ENCODE results near the gene CHN1.

The CHN1 gene

GRCh38 chr2:174780856-174781255 is 224.3 kb downstream of the CHN1 start:
- DNase-seq (ENCODE audit: low read depth, low spot score), result no peak
- H3K4me3 ChIP-seq (ENCODE audit: low read length), result no peak overlapping the region

DNA sequence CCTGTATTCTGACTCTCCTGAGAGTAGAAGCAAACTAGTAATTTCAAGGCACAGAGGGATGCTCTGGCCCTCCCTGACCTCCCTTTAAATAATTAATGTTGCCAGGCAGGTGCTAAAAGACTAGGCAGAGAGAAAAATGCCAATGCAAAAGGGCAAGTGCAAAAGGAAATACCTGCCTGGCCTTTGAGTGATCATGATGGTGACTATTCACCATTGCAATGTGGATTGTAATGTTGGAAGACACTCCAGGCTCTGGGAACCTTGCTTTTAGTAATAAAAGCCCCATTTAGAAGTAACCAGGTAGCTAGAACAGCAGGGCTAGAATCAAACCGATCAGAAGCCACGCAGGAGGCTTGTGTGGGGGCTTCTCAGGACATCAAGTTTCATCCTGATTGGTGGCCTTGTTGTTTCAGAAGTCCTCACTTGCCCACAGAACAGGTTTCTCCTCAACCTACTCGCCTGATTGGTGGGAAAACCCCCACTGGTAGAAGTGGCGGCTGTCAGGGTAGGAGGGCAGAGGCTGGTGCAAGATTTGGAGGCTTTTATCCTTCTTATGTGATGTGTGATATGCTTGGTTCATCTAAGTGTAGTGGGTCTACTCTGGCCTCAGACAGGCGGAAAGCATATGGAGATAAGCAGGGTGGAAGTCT is 224.9 kb downstream of the CHN1 start:
- DNase-seq (ENCODE audit: low read depth, low spot score), result no peak

DNA sequence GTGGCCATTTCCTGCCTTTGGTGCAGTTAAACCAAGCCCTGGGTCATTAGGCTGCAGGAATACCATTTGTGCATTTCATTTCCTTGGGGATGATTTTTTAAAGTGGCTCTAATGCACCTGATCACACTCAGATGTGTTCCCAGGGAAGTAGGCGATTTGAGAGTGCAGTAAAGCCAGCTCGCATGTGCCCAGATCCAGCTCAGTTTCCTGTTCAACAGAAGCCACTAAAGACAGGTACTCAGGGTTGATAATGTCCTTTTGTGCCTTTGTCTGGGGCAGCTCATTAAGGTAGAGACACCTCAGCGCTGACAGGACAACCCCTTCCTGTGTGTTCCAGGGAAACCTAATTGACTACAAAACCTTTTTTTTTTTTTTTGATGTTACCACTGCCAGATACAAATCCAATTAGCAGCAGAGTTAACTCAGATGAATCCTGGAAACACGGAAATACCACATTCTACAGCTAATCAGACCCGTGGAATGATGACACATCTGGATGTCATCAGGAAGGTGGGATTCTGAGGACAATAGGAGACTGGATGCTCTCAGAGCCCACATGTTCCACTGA is 225.7 kb downstream of the CHN1 start:
- H3K4me3 ChIP-seq (ENCODE audit: low read length), result no peak overlapping the region
- peak; percentile 42 for DNase-seq (ENCODE audit: low read depth, low spot score)

More for the DNA sequence above, 224.9 kb downstream of the CHN1 start:
- H3K4me3 ChIP-seq (ENCODE audit: low read length), result no peak overlapping the region

DNA sequence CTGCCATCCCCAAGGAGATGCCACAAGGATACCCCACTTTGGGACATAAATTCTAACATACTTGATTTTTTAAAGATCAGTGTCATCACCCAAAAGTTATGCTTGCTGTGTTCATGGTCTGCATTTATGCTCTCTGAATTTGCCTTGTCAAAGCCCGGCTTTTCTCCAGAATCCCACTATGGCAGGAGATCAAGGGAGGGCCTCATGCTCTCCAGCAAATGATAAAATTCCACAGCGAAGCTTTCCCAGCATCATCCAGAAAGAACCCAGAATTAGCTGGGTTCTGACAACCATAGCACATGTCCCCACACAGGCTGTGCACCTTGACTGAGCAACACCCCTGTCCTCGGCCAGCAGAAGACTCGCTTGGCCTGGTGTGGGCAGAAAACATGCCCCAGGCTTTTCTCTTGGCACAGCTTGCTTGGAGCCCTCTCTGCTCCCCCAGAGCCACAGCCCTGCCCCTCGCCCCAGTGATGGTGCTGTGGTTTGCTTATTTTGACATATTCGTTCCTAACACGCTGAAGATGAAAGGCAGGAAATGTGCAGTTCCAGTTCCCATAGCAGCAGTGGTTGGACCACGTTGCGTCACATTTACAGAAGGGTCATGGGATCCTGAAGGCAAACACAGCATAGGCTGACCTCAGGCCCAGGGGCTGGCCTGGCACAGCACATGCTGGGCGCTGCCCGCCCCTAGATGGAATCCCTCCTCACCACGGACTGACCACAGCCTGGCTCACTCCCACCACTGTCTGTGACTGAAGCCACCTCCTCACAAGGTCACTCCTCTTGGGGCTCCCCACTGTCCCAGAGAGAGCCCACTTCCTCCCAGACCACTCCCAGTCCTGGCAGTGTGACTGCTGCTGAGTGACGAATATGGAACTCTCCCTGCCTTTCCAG is 226.8 kb downstream of the CHN1 start:
- H3K4me3 ChIP-seq (ENCODE audit: low read length), result peak overlapping the region; percentile 30
- peak; percentile 95 for DNase-seq (ENCODE audit: low read depth, low spot score)

- no peak overlapping the region for H3K4me3 ChIP-seq (ENCODE audit: low read length)
- no peak for DNase-seq (ENCODE audit: low read depth, low spot score)
Observed at GRCh38 chr2:174777347-174778084, 227.7 kb downstream of the CHN1 start.

GRCh38 chr2:174776675-174777074 is 228.5 kb downstream of the CHN1 start:
- DNase-seq (ENCODE audit: low read depth, low spot score), result no peak
- H3K4me3 ChIP-seq (ENCODE audit: low read length), result no peak overlapping the region

DNA sequence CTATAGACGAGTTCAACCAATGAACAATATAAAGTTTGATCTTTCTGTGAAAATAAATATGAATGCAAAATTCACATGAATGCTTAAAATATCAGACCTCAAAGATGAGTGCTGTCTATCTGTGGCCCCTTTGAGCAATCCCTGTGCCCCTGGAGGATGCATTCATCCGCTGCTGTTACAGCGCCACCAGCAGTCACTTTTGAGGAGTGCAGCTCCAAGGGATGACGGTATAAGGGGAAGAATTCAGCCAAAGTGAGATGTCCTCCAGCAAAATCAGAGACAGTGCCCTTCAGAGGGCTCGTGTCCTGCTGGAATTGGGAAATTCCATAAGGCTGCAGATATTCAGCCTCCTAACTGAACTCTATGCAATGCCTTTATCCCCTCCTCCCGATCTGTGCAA is 229.0 kb downstream of the CHN1 start:
- DNase-seq (ENCODE audit: low read depth, low spot score), result no peak
- H3K4me3 ChIP-seq (ENCODE audit: low read length), result no peak overlapping the region

DNA sequence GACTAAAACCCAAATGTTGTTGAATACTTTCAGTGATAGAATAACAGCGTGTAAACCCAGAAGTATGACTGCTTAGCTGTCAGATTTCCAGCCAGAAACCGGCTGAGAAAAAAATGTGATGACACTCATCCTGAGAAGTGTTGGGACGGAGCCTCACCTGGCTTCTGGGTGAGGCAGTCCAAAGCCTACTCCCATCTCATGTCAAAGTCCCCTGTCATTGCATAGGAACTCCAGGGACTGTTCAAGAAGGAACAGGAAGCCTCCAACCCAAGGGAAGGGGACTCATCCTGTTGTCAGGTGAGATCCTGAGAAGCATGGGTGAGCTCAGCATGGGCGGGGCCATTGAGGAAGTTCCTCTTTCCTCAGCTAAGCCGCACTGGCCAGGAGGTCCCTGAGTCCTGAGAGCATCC is 229.6 kb downstream of the CHN1 start:
- DNase-seq (ENCODE audit: low read depth, low spot score), result no peak
- no peak overlapping the region for H3K4me3 ChIP-seq (ENCODE audit: low read length)

GRCh38 chr2:174774886-174775285 is 230.3 kb downstream of the CHN1 start:
- no peak overlapping the region for H3K4me3 ChIP-seq (ENCODE audit: low read length)
- no peak for DNase-seq (ENCODE audit: low read depth, low spot score)

DNA sequence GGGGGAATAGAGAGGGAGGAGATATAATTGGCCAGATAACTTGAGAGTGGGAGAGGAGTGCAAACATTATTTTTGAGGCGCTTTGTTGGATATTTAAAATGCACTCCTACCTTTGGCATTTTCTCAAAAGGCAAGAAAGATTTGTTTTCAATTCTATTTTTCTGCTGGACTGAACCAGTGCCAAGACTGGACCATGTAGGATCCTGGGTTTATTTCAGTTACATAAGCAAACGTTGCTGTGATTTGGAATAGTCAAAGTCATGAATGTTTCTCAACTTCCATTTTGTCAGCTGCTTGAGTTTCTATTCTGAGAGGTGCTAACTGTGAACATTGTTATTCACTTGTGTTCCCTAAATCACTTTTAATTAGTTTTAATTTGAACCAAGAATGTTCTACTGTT is 232.0 kb downstream of the CHN1 start:
- no peak for DNase-seq (ENCODE audit: low read depth, low spot score)
- H3K4me3 ChIP-seq (ENCODE audit: low read length), result no peak overlapping the region

- no peak for DNase-seq (ENCODE audit: low read depth, low spot score)
- H3K4me3 ChIP-seq (ENCODE audit: low read length), result no peak overlapping the region
Observed at GRCh38 chr2:174772472-174772801, 232.7 kb downstream of the CHN1 start.

- H3K4me3 ChIP-seq (ENCODE audit: low read length), result no peak overlapping the region
- DNase-seq (ENCODE audit: low read depth, low spot score), result no peak
Observed at GRCh38 chr2:174771631-174772471, 233.3 kb downstream of the CHN1 start.

DNA sequence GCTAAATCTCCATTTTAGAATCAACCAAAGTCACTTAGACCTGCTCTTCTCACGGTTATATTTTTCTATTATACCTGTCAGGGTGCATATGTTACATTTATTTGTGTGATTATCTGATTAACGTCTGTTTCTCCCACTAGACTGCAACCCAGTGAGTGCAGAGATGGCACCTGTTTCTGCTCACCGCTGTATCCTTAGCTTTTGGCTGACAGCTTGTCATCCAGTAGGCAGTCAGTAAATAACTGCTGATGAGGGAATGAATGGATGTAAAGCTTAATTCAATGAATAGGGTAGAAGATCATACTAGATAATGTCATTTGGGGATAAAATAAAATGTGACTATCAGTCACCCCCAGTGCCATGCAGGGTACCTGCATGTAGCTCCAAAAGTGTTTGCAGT is 234.0 kb downstream of the CHN1 start:
- DNase-seq (ENCODE audit: low read depth, low spot score), result no peak
- H3K4me3 ChIP-seq (ENCODE audit: low read length), result no peak overlapping the region

DNA sequence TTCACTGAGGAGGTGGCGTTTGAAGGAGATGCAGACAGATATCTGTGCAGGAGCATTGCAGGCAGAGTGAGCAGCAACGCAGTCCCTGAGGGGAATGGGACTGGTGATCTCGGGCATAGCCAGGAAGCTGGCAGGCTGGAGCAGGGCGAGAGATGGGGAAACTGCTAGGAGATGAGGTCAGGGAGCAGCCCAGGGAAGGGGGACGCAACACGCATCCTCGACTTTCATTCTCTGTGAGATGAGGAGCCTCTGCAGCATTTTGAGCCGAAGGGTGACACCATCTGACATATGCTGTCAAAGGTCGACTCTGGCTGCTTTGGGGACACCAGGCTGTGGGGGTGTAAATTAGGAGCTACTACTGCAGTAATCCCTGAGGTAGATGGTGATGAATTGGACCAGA is 236.6 kb downstream of the CHN1 start:
- DNase-seq (ENCODE audit: low read depth, low spot score), result no peak
- no peak overlapping the region for H3K4me3 ChIP-seq (ENCODE audit: low read length)

GRCh38 chr2:174766271-174766670 is 238.9 kb downstream of the CHN1 start:
- no peak overlapping the region for H3K4me3 ChIP-seq (ENCODE audit: low read length)
- no peak for DNase-seq (ENCODE audit: low read depth, low spot score)

- no peak for DNase-seq (ENCODE audit: low read depth, low spot score)
- no peak overlapping the region for H3K4me3 ChIP-seq (ENCODE audit: low read length)
Observed at GRCh38 chr2:174765576-174765975, 239.6 kb downstream of the CHN1 start.

DNA sequence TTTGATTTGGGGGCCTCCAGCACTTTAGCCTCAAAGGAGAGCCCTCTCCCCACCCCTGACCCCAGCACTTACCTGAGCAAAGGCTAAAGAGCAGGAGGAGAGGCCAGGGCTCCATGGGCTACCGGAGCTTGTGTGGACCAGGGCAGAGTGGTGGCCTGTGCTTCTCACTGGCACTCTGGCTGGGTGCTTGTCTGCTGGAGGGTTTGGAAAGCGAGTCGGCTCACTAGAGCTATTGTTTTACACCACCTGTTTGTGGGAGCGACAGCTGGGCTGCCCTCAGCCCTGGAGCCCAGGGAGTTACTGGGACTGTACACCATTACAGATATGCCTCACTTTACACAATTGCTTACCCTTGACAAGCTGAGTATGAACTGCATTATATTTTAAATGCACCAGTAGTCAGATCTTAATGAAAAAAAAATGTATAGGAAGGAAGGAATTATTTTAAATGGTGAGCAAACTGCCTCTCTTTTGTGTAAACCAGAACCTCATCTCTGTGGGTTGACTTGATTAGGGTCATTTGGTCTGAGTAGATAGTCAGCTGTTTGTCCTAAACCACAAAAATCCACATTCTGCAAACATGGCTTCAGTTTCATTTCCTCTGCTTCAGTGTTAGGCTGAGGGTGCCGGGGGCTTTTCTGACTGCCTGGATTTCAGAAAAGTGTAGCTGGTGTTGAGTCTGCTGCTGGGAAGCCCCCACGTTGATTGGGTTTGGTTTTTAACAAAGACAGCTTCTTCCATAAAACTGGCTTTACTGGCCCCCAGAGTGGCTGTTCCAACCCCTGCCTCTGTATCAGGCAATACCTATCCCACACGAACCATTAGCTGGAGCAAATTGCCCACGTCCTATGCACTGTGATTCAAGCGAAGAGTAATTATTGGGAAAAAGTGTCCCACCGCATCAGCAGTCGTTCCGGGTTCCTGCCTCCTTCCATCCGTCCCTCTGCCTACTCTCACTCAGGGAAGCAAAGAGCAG is 240.6 kb downstream of the CHN1 start, which contains the start of gene CHRNA1:
TSS of gene CHRNA1 (minus strand) at position 193 of the 976 bp plus-strand sequence. CDS start at position 115, 78 bp downstream.
- DNase-seq (ENCODE audit: low read depth, low spot score), result no peak
- no peak within 1 kb of the TSS for H3K4me3 ChIP-seq (ENCODE audit: low read length)

DNA sequence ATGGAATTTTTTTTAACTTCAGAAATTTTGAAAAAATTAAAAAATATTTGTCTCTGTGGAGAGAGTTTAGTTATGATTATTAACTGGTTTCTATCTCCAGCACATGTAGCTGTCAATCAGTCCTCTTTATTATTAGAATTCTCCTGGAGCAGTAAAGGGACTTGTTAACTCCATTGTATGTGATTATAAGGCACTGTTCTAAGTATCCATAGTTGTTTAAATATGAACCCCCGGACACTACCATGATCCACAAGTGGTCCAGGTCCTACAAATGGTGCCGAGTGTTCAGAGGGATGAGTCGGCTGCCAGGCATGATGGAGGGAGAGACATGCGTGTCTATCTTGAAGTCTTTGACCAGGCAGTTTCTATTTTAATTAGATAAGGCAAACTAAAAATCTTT is 241.4 kb downstream of the CHN1 start:
- no peak for DNase-seq (ENCODE audit: low read depth, low spot score)
- no peak overlapping the region for H3K4me3 ChIP-seq (ENCODE audit: low read length)
